Left cardiac atrium (tissue), 4 donors: ENCODE results near the gene CMTR1. TPM values are rescaled to one million over a fixed set of nuclear protein-coding genes. Genes with fewer than 3 reads are reported as not detected.

Source experiments
- ATAC-seq, 2 donors: fragments of 200-7000 bp; cut with Tn5 transposase; one replicate each; pipeline ENCODE4 v1.9.1; 2020; ENCODE audit warnings: mild to moderate bottlenecking in 2 of 2, moderate library complexity in 2 of 2
- DNase-seq: peaks from one replicate; pipeline ENCODE4 v3.0.0-alpha.2; 2020
- intact Hi-C, 2 donors: fragments of 100-400 bp; cut with DNase I; formaldehyde crosslinking; loops; one replicate each; pipeline versions ENCODE4 v1.14.1 to v1.15.1; 2022 to 2023
- total RNA-seq, 2 donors: library from RNA; stranded (reverse); fragmentation: NEBNext Ultra II Directional; extraction: Animal tissue kit (Norgen Biotek cat#: 25700); gene quantifications; one replicate each; pipeline ENCODE4 v1.2.1, GENCODE V29; 2021
- donor health status: DM: no; HTN: yes; CAD: no.
- donor health status: DM: no; HTN: yes; CAD: no; lungs with severe emphysema.
- donor health status: DM: yes; HTN: yes; CAD: no.
- donor health status: Dilated cardiomyopathy.

Gene CMTR1
- total RNA-seq, 2 donors from 2014 or later, result 28.4 to 30.1 TPM

DNA sequence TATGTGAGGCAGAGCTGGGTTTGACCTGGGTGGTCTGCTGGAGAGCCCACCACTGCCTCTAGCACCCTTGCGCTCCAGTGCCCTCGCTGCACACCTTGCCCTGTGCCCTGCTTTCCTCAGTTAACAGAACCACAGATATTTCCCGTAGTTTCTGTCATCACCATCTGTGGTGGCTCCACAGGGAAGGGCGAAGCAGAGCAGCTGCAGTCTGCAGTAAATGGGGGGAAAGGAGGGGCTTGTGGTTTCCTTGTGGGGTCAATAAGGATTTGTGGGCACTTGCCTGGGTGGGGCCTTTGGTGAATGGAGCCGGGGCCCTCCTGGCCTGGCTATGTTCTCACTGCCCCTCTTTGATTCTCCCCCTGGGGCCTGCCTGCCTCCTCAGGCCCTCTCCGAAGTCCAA is 87.9 kb downstream of the CMTR1 start:
- ATAC-seq (no peak), DNase-seq (no peak)
- intact Hi-C loops, result no loop called here

DNA sequence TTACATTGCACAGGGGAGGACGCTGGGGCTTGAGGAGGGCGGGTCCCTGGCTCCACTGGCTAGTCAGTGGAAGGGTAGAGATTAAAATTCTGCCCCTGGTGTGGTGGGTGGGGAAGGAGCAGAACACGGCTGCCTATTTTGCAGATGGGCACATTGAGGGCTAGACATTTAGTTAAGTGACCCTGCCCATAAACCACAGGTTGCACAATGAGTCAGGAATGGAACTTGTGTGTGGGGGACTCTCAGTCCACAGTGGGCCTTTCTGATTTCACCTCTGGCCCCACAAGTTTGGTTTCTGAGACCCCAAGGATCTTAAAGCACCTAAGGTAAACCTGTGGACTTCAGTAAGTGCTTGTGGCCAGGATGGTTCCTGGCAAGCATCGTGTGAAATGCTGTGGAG is 88.7 kb downstream of the CMTR1 start:
- ATAC-seq (no peak), DNase-seq (no peak)
- intact Hi-C loops, result no loop called here

DNA sequence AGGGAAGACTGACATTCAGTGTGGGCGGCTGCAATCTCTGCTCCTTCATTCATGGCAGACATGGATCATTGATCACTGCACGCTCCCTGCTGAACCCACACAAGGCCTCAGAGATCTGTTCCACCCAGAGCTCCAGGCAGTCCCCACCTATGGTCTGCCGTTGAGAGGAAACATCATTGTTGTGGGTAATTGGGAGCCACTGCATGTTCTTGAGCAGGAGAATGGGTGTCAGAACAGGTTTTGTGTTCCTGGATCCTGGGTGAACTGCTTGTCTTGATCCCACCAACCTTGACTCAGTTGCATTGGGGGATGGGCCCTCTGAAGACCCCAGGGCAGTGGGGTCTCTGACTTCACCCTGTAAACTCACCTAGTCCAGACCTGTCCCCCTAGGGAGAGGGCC is 89.8 kb downstream of the CMTR1 start:
- no peak for DNase-seq
- intact Hi-C loops, result no loop called here
- ATAC-seq, result no peak

DNA sequence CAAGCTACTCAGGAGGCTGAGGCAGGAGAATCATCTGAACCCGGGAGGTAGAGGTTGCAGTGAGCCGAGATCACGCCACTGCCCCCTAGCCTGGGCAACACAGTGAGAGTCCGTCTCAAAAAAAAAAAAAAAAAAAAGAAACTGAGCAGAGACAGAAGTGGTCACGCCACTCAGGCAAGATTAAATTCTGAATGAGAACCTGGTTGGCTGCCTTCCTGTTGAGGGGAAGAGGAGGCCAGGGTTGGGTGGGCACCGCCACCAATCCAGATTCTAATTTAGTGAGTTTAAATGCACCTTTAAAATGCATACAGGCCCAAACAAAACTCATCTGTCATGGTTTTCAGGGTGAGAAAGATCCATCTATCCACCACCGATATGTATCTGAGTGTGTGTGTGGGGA is 90.4 kb downstream of the CMTR1 start:
- intact Hi-C loops, result no loop called here
- no peak for ATAC-seq
- DNase-seq, result no peak

DNA sequence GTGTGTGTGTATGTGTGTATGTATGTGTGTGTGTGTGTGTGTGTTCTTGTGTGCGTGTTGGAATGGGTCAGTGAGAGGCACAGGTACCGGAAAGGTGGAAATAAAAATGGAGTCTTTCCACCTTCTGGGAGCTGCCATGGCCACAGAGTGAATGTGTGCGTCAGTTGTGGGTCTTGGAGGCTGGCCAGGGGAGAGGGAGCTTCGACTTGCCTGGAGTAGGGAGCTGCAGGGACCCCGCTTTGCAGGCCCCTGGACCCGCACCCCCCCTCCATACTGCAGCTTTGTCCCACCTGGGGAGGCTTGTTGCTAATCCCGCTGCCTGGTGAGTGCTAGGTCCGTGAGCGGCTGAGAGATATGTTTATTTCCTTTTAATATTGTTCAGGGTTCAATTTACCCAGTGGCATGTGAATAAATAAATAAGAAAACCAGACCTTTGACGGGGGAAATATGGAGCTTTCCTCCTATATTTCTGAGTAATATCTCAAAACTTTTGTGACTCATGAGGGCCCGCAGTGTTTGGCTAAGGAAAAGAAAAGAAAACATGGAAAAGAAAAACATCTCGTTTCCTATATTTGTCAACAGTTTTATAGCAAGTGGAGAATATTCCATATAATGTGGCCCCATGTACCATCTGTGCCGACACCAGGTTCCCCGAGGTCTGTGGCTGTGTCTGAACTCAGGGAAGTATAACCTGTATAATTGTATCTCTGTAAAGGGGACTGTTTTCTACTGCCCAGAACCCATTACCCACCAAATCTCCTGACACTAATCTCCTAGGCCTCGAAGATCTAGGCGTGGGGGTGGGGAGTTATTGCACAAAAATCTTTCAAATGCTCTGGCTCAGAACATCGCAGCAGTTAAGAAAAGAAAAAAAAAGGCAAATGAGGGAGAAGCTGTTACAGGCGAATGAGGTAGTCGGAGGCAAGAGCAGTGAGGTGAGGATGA is 91.3 kb downstream of the CMTR1 start:
- DNase-seq (no peak), ATAC-seq (no peak)
- intact Hi-C loops, result no loop called here

DNA sequence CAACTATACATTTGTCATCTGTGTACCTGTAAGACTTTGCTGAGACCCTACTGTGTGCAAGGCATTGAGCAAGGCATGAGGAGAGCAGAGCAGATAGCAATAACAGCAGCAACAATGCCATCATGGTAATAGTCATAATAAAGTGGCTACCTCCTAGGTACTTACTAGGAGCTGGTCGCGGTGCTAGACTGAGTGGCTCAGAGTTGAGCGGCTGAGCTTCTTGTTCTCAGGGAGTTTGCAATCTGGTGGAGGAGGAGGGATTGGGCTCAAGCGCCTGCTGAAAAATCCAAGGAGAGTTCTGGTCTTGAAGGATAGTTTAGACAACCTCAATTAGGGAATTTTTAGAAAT is 91.9 kb downstream of the CMTR1 start:
- intact Hi-C loops, result no loop called here
- DNase-seq (no peak), ATAC-seq (no peak)

DNA sequence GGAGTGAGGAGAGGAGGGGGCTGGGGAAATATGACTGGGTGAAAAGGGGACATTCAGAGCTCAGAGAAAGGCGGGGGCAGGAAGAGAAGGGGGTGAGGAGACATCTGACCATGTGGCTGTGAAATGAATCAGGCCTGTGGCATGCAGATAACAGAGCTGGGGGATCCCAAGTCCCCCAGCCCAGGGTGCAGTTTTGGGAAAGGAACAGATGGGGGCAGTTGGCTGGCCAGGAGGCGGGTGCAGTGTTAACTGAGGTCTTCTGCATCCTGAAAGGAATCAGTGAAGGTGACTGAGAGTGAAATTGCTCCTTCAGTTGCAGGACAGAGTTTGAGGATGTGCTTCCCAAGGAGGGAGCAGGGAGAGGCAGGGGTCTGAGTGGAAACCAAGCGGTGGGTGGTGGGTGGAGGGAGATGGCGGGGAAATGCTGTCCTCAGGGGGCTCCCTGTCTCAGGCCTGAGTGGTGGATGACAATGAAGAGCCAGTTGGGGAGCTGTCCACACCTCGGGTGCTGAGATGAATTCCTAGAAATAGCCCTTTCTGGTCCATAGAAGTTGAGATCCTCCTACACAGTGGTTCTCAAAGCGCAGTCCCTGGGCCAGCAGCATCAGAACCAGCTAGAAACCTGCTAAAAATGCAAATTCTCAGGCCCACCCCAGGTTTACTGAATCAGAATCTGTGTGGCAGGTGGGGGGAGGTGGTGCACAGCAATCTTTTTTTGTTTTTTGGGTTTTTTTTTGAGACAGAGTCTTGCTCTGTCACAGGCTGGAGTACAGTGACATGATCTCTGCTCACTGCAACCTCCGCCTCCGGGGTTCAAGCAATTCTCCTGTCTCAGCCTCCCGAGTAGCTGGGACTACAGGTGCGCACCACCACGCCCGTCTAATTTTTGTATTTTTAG is 92.7 kb downstream of the CMTR1 start:
- intact Hi-C loops, result no loop called here
- no peak for ATAC-seq

DNA sequence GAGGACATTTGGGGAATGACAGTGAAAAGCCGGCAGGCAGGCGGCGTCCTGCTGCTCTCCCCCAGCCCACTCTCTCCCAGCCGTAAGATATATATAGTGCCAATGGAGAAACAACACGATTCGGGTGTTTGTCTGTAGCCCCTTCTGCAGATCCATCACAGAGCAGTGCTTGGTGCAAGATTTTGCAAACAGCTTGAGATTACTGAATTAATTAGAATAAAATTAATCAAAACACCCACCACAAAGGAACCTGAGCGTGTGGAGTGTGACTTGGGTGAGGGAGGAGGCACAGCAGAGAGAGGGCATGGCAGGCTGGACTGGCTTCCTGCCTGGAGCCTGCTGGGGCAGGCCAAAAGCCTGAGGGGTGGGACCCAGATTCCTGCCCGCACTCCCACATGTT is 95.5 kb downstream of the CMTR1 start:
- DNase-seq (no peak), ATAC-seq (no peak)
- intact Hi-C loops, result no loop called here

More for the DNA sequence above, 92.7 kb downstream of the CMTR1 start:
- no peak for DNase-seq

DNA sequence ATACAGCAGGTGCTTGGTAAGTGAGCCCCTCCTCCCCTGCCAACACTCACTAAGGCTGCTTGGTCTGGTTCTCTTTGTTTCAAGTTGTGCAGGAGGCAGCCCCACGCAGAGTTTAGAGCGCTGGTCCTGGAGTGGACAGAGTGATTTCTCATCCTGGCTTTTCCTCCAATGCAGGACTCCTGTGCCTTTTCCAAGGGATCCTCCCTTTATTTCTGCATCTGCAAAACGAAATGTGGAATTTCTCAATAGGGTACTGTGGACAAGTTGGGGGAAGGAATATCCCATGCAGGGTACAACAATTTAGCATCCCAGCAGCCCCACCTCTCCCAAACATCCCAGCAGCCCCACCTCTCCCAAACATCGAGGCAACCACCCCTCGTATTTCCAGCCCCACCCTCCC is 97.3 kb downstream of the CMTR1 start:
- no peak for ATAC-seq
- intact Hi-C loops, result no loop called here
- no peak for DNase-seq

DNA sequence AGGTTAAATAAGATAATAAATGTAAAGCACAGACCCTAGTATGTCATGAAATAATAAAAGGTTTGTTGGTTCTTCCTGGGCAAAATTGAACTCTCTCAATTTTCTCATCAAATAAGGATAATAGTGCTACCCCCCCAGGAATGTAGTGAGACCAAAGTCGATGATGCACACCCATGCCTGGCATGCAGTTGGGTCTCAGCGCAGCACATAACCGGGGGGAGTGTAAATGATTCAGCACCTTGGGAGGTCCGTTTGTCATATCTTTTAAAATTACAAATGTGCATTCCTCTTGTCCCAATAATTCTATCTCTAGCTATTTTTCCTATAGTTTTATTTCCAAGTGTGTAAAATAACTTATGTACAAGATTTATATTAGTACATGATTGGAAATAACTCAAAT is 98.0 kb downstream of the CMTR1 start:
- intact Hi-C loops, result no loop called here
- ATAC-seq (no peak), DNase-seq (no peak)

Other genes starting within 250 kb of the CMTR1 start
- 1 to 10 TPM; 6.5 to 8.7 TPM for gene TBC1D22B, start 175.4 kb upstream of the CMTR1 start, total RNA-seq
- 1 to 10 TPM in 1 of 2 donors, under 1 TPM in 1; 0.62 to 1.9 TPM for gene TMEM217, start 175.1 kb upstream of the CMTR1 start, total RNA-seq
- 10 to 100 TPM; 18.1 to 19.1 TPM for gene RNF8, start 79.2 kb upstream of the CMTR1 start, total RNA-seq
- 10 to 100 TPM; 19.5 to 28.7 TPM for gene CCDC167, start 66.7 kb downstream of the CMTR1 start, total RNA-seq